HepG2 (cell line): Measurements from ENCODE around the gene INO80B. TPM values are rescaled to one million over a fixed set of nuclear protein-coding genes. Genes with fewer than 3 reads are reported as not detected.

Source experiments
- AHR ChIP-seq: IDR thresholded peaks from 2 replicates; pipeline ENCODE4 v1.6.1; 2018; ENCODE audit warnings: missing genetic modification reagents, missing compliant biosample characterization
- ASH2L ChIP-seq: fragments of 300-600, 200-600 bp; sonication (generic); IDR thresholded peaks from 2 replicates; pipeline ENCODE4 v1.7.0; 2017; ENCODE audit warnings: low read depth, mild to moderate bottlenecking, moderate library complexity, mixed read lengths, low read length; ENCODE audit not compliant: insufficient read length
- ATAD3A ChIP-seq: sonication (generic); formaldehyde crosslinking; IDR thresholded peaks from 2 replicates; pipeline ENCODE4 v1.4.0; 2020; ENCODE audit warnings: missing genetic modification reagents
- CCAR2 ChIP-seq: fragments of 200-400 bp; formaldehyde crosslinking; optimal IDR thresholded peaks from 2 replicates; pipeline ENCODE3; 2018; ENCODE audit warnings: low read depth, mild to moderate bottlenecking, low read length, moderate library complexity
- CENPX ChIP-seq: sonication (generic); formaldehyde crosslinking; IDR thresholded peaks from 2 replicates; pipeline ENCODE4 v1.9.0; 2021; ENCODE audit warnings: mild to moderate bottlenecking, missing genetic modification reagents, moderate library complexity
- DNMT3B ChIP-seq: conservative IDR thresholded peaks from 2 replicates; pipeline ENCODE4 v1.6.1; 2016; ENCODE audit warnings: missing biosample characterization, control low read depth
- GLI4 ChIP-seq: sonication (generic); formaldehyde crosslinking; IDR thresholded peaks from 2 replicates; pipeline ENCODE4 v1.5.1; 2020; ENCODE audit warnings: missing genetic modification reagents, mild to moderate bottlenecking, moderate library complexity, borderline replicate concordance
- HCFC1 ChIP-seq: fragments of 150-350 bp; IDR thresholded peaks from 2 replicates; pipeline ENCODE4 v1.6.1; 2014; ENCODE audit warnings: low read depth, low read length
- MZF1 ChIP-seq: sonication (generic); formaldehyde crosslinking; IDR thresholded peaks from 2 replicates; pipeline ENCODE4 v1.8.1; 2023; ENCODE audit warnings: mild to moderate bottlenecking, missing genetic modification reagents, borderline replicate concordance
- NFATC3 ChIP-seq: sonication (generic); formaldehyde crosslinking; IDR thresholded peaks from 2 replicates; pipeline ENCODE4 v1.5.1; 2020; ENCODE audit warnings: mild to moderate bottlenecking, missing genetic modification reagents
- NFRKB ChIP-seq: fragments of 450-650 bp; IDR thresholded peaks from 2 replicates; pipeline ENCODE4 v1.6.1; 2017
- NR2F1 ChIP-seq, 2 experiments: fragments of 450-650 bp in 1 of 2; formaldehyde crosslinking in 1 of 2; IDR thresholded peaks; 2 replicates each; pipeline versions ENCODE4 v1.5.0 to v1.6.1; 2016 to 2020; ENCODE audit warnings: mild to moderate bottlenecking in 1 of 2, missing compliant biosample characterization in 1 of 2, missing genetic modification reagents in 1 of 2, moderate library complexity in 1 of 2
- PCBP2 ChIP-seq: fragments of 200-400 bp; formaldehyde crosslinking; optimal IDR thresholded peaks from 2 replicates; pipeline ENCODE3; 2018; ENCODE audit warnings: low read length, low read depth; ENCODE audit not compliant: poor library complexity, severe bottlenecking
- PHF21A ChIP-seq: sonication (generic); formaldehyde crosslinking; IDR thresholded peaks from 2 replicates; pipeline ENCODE4 v1.5.0; 2020; ENCODE audit warnings: mild to moderate bottlenecking, missing genetic modification reagents
- RBM22 ChIP-seq: fragments of 200-400 bp; formaldehyde crosslinking; optimal IDR thresholded peaks from 2 replicates; pipeline ENCODE3; 2017; ENCODE audit warnings: mild to moderate bottlenecking, low read length, moderate library complexity
- TMF1 ChIP-seq: sonication (generic); formaldehyde crosslinking; IDR thresholded peaks from 2 replicates; pipeline ENCODE4 v1.8.1; 2022; ENCODE audit warnings: low read depth, missing genetic modification reagents
- ZNF17 ChIP-seq: sonication (generic); formaldehyde crosslinking; IDR thresholded peaks from 2 replicates; pipeline ENCODE4 v1.5.0; 2020; ENCODE audit warnings: mild to moderate bottlenecking, missing genetic modification reagents
- ZNF431 ChIP-seq: sonication (generic); formaldehyde crosslinking; IDR thresholded peaks from 2 replicates; pipeline ENCODE4 v1.9.0; 2022; ENCODE audit warnings: missing genetic modification reagents, low read depth, mild to moderate bottlenecking, borderline replicate concordance
- ZNF432 ChIP-seq: sonication (generic); formaldehyde crosslinking; IDR thresholded peaks from 2 replicates; pipeline ENCODE4 v1.5.0; 2020; ENCODE audit warnings: missing genetic modification reagents, mild to moderate bottlenecking, borderline replicate concordance
- ZNF800 ChIP-seq: sonication (generic); formaldehyde crosslinking; IDR thresholded peaks from 2 replicates; pipeline ENCODE4 v1.4.0; 2020; ENCODE audit warnings: missing genetic modification reagents
- ZSCAN22 ChIP-seq: sonication (generic); formaldehyde crosslinking; IDR thresholded peaks from 2 replicates; pipeline ENCODE4 v1.4.0; 2020; ENCODE audit warnings: mild to moderate bottlenecking, missing genetic modification reagents
- polyA plus RNA-seq, 8 experiments: library from polyadenylated mRNA; depleted of rRNA in 3 of 8; stranded (reverse) in 7 of 8; unstranded in 1 of 8; fragments of >200 nt; fragmentation: Illumina TruSeq in 4 of 8; extraction: Trizol in 4 of 8; gene quantifications; 2 replicates each; pipeline versions ENCODE4 v1.2.1 to v1.2.3, GENCODE V29; 2011 to 2016; ENCODE audit warnings: low read depth in 4 of 8, missing spikeins in 1 of 8, mixed read lengths in 1 of 8; ENCODE audit not compliant: insufficient read depth in 1 of 8
- total RNA-seq, 5 experiments: library from RNA; depleted of rRNA; stranded (reverse); fragments of >200 nt; fragmentation: Illumina TruSeq; extraction: Trizol; gene quantifications; 2 replicates each; pipeline ENCODE4 v1.2.3, GENCODE V29; 2016; ENCODE audit warnings: low read depth in 1 of 5
- TF ChIP-seq, protein P1 (sequence below): sonication (generic); formaldehyde crosslinking; IDR thresholded peaks from 2 replicates; pipeline ENCODE4 v1.9.0; 2022; ENCODE audit warnings: low read depth, missing genetic modification reagents
- TF ChIP-seq, protein P2 (sequence below): sonication (generic); formaldehyde crosslinking; IDR thresholded peaks from 2 replicates; pipeline ENCODE4 v1.5.1; 2020; ENCODE audit warnings: missing genetic modification reagents, mild to moderate bottlenecking, borderline replicate concordance

INO80B gene
- total and polyA plus RNA-seq, 2 of the 13 experiments (the other 11 are each of a cell fraction or from before 2014, with no cell fraction given), result 6.2 to 14.5 TPM

GRCh38 chr2:74472086-74472944 lies 17.4 kb downstream of the INO80B start, which contains the start of gene MRPL53 (continued):
- no peak for TF ChIP-seq ZNF432
- TF ChIP-seq AHR (CRISPR knock-in tag), result peak; percentile 90; the same call in 1 of the 2 replicates
- peak; percentile 100 for TF ChIP-seq RBM22
- TF ChIP-seq, protein P1, sequence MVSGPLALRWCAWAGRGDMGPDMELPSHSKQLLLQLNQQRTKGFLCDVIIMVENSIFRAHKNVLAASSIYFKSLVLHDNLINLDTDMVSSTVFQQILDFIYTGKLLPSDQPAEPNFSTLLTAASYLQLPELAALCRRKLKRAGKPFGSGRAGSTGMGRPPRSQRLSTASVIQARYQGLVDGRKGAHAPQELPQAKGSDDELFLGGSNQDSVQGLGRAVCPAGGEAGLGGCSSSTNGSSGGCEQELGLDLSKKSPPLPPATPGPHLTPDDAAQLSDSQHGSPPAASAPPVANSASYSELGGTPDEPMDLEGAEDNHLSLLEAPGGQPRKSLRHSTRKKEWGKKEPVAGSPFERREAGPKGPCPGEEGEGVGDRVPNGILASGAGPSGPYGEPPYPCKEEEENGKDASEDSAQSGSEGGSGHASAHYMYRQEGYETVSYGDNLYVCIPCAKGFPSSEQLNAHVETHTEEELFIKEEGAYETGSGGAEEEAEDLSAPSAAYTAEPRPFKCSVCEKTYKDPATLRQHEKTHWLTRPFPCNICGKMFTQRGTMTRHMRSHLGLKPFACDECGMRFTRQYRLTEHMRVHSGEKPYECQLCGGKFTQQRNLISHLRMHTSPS (CRISPR knock-in tag), result no peak; the same call in 1 of the 2 replicates
- peak; percentile 88; the same call in 1 of the 2 replicates for TF ChIP-seq NFATC3 (CRISPR knock-in tag)
- peak; percentile 99 for TF ChIP-seq ASH2L
- peak; percentile 86; the same call in 1 of the 2 replicates for TF ChIP-seq MZF1 (CRISPR knock-in tag)
- peak; percentile 96; the same call in 1 of the 2 replicates for TF ChIP-seq GLI4 (CRISPR knock-in tag)
- TF ChIP-seq, protein P2, sequence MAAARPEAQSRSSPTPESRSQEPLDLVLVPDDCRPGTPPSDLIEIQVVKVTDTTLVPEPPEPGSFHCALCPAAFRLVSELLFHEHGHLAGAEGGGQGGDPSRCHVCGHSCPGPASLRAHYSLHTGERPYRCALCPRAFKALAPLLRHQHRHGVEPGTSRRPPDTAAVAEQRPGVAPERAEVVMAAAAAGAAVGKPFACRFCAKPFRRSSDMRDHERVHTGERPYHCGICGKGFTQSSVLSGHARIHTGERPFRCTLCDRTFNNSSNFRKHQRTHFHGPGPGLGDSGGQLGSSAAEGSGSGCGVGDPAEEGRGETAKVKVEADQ (CRISPR knock-in tag), result peak; percentile 98; the same call in 1 of the 2 replicates
- TF ChIP-seq CCAR2, result no peak
- TF ChIP-seq ATAD3A (CRISPR knock-in tag), result no peak
- TF ChIP-seq ZNF431 (CRISPR knock-in tag), result peak; percentile 87
- no peak for TF ChIP-seq PCBP2
- no peak; the same call in 1 of the 2 replicates for TF ChIP-seq ZSCAN22
- no peak for TF ChIP-seq NFRKB
- TF ChIP-seq HCFC1, result peak; percentile 77
- TF ChIP-seq CENPX (CRISPR knock-in tag), result no peak
- TF ChIP-seq ZNF17 (CRISPR knock-in tag), result 0 out of 2 replicates have a peak, but pooled peaks have one; percentile 74
- peak; percentile 25; the same call in 1 of the 2 replicates for TF ChIP-seq DNMT3B (CRISPR knock-in tag)
- TF ChIP-seq TMF1 (CRISPR knock-in tag), result peak; percentile 97
- TF ChIP-seq NR2F1 (CRISPR knock-in tag; IDR thresholded peaks at IDR 0.05), result no peak; a peak in 1 of 4 replicates
- TF ChIP-seq ZNF800 (CRISPR knock-in tag), result 0 out of 2 replicates have a peak, but pooled peaks have one; percentile 46
- TF ChIP-seq PHF21A (CRISPR knock-in tag), result peak; percentile 83; the same call in 1 of the 2 replicates
